GM18873 (cell line): ENCODE results near the gene DUSP28.

Experiments
- ATAC-seq: cut with Tn5 transposase; IDR thresholded peaks from one replicate; pipeline ENCODE4 v1.9.1; 2021; ENCODE audit warnings: mild to moderate bottlenecking, moderate library complexity, moderate number of reproducible peaks; ENCODE audit not compliant: unreplicated experiment, low FRiP score

The DUSP28 gene

DNA sequence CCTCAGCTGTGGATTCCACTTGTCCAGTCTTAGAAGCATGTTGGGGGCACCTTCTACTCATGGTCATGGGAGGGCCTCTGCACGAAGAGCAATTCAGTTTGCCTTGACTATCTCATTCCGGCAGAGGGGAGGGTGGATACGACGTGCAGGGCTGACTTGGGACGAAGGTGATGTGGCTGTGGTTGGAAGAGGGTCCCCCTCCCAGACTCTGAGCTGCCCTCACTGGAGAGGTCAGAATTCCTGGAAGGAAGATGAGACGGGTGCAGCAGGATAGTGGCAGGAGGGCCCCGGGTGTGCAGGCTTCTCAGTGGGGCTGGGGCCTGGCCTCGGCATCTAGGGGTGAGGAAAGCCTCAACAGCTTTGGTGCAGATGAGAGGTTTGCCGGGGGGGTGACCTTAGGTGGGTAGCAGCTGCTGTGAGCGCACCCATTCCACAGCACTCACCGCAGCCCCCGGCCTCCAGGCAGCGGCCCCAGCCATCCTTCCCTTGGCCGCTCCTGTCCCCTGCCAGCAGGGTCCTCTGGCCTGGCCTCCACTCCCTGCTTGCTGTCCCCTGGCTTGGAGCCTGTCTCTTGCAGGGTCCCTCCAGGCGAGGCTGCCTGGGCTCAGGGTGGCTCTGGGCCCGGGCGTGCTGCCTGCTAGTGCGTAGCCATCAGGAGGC lies 11.3 kb downstream of the DUSP28 start:
- no peak for ATAC-seq

- ATAC-seq = no peak
These were observed 12.2 kb downstream of the DUSP28 start for GRCh38 chr2:240572141-240573031.

GRCh38 chr2:240573071-240573515 lies 12.9 kb downstream of the DUSP28 start:
- no peak for ATAC-seq

- no peak for ATAC-seq
These were observed 13.6 kb downstream of the DUSP28 start for GRCh38 chr2:240573516-240574385.

GRCh38 chr2:240574386-240575100 lies 14.4 kb downstream of the DUSP28 start:
- no peak for ATAC-seq

- no peak for ATAC-seq
These were observed 15.2 kb downstream of the DUSP28 start for GRCh38 chr2:240575101-240575965.

GRCh38 chr2:240576036-240576435 lies 15.9 kb downstream of the DUSP28 start:
- no peak for ATAC-seq

GRCh38 chr2:240576436-240577205 lies 16.5 kb downstream of the DUSP28 start:
- no peak for ATAC-seq

- ATAC-seq = no peak
These were observed 17.3 kb downstream of the DUSP28 start for GRCh38 chr2:240577281-240578109.

- ATAC-seq = no peak
These were observed 17.9 kb downstream of the DUSP28 start for GRCh38 chr2:240578110-240578450.

DNA sequence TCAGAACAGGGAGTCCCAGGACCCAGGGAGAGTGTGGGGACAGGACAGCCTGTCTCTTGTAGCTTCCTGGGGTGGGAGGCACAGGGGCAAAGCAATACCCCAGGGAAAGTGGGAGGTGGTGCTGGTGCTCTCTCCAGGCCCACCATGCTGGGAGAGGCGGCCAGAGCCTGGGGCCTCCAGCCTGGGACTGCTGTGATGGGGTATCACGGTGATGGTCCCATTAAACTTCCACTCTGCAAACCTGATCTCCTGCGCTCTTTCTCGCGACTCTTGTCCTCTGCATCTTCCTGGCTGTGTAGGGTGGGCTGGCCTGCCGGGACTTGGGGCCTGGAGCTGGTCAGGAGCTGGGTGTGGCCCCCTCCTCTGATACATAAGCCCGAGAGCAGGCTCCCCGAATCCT lies 18.3 kb downstream of the DUSP28 start:
- ATAC-seq = no peak

GRCh38 chr2:240579071-240579762 lies 19.1 kb downstream of the DUSP28 start:
- no peak for ATAC-seq

- no peak for ATAC-seq
These were observed 19.8 kb downstream of the DUSP28 start for GRCh38 chr2:240579771-240580614.

DNA sequence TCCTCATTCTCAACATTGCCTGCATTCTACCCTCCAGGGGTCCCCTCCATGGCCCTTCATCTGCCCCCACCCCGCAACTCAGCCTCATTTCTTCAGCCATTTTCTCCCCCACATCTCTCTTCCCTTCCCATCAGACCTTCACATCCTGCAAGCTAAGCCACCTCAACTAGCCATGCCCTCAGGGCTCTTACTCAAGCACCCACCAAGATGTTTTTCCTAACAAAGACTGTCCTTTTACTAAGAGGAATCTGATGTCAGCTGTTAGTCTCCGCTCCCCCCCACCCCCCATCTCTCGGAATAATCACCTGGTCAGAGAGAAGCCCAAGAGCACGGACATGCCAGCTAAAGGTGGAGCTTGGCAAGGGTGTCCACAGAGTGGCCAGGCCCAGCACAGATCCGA lies 21.7 kb downstream of the DUSP28 start:
- no peak for ATAC-seq

- no peak for ATAC-seq
These were observed 22.6 kb downstream of the DUSP28 start for GRCh38 chr2:240582781-240583180.

DNA sequence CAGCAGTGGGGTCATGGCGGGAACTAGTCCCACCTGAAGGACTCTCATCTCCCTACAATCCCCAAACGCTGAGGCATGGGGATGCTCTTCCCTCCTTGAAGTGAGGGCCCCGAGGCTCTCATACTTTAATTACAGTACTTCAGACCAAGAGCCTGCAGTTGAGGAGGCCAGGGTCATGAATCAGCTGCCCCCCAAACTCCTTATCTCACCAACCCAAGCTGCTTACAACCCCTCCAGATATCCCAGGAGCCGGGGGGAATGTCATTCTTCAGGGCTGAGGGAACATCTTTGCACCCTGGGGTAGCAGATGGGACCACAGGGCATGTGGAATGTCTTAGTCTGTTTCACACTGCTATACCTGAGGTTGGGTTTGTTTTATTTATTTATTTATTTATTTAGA lies 23.6 kb downstream of the DUSP28 start:
- no peak for ATAC-seq
